Epithelial cell of proximal tubule (primary cell): ENCODE data around the gene N4BP3. TPM values are rescaled to one million over a fixed set of nuclear protein-coding genes. Genes with fewer than 3 reads are reported as not detected.

ENCODE experiments used
- DNase-seq: peaks from one replicate; pipeline ENCODE4 v3.0.0-alpha.2; 2011; ENCODE audit warnings: low read depth
- H3K4me3 ChIP-seq: 2 replicates; pipeline ENCODE4 v1.5.1; 2011; ENCODE audit warnings: low read depth, mild to moderate bottlenecking, low read length
- total RNA-seq: library from RNA; depleted of rRNA; stranded (reverse); fragments of >200 nt; gene quantifications from 2 replicates; pipeline ENCODE4 v1.2.3, GENCODE V29; 2015
- TF ChIP-seq, protein P1 (sequence below): conservative IDR thresholded peaks from 2 replicates; pipeline ENCODE4 v1.5.1; 2012; ENCODE audit warnings: low read depth, mild to moderate bottlenecking, low read length

N4BP3 gene
- total RNA-seq, 1 donor from 2014 or later: 3.1 TPM

DNA sequence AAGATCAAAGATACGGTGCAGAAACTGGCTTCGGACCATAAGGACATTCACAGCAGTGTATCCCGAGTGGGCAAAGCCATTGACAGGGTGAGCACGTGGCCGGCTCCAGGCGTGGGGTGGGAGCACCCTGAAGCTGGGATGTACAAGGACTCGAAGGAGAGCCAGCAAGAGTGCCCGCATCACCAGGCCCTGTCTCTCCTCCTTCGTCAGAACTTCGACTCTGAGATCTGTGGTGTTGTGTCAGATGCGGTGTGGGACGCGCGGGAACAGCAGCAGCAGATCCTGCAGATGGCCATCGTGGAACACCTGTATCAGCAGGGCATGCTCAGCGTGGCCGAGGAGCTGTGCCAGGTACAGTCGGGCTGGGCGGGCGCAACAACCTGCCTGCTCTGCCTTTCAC, 29.3 kb downstream of the N4BP3 start:
- TF ChIP-seq, protein P1, sequence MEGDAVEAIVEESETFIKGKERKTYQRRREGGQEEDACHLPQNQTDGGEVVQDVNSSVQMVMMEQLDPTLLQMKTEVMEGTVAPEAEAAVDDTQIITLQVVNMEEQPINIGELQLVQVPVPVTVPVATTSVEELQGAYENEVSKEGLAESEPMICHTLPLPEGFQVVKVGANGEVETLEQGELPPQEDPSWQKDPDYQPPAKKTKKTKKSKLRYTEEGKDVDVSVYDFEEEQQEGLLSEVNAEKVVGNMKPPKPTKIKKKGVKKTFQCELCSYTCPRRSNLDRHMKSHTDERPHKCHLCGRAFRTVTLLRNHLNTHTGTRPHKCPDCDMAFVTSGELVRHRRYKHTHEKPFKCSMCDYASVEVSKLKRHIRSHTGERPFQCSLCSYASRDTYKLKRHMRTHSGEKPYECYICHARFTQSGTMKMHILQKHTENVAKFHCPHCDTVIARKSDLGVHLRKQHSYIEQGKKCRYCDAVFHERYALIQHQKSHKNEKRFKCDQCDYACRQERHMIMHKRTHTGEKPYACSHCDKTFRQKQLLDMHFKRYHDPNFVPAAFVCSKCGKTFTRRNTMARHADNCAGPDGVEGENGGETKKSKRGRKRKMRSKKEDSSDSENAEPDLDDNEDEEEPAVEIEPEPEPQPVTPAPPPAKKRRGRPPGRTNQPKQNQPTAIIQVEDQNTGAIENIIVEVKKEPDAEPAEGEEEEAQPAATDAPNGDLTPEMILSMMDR: no peak
- H3K4me3 ChIP-seq: no peak overlapping the region
- no peak for DNase-seq

DNA sequence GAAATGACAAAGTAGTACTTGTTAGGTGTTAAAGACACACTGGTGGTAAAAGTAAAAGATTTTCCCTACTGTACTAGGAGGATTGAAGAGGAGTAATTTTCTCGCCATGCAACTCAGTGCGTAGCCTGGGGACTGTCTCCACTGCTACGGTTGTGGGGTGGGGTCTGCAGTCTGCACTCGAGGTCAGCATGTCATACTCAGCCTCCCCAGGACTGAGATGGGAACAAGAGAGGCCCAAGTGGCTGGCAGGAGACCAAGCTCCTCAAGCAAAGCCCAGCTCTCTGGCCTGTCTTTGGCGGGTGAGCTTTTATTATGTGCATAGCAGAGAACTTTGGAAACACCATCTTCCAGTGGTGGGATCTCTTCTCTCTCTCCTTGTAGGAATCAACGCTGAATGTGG, 29.9 kb downstream of the N4BP3 start:
- TF ChIP-seq, protein P1: no peak
- no peak overlapping the region for H3K4me3 ChIP-seq
- no peak for DNase-seq

DNA sequence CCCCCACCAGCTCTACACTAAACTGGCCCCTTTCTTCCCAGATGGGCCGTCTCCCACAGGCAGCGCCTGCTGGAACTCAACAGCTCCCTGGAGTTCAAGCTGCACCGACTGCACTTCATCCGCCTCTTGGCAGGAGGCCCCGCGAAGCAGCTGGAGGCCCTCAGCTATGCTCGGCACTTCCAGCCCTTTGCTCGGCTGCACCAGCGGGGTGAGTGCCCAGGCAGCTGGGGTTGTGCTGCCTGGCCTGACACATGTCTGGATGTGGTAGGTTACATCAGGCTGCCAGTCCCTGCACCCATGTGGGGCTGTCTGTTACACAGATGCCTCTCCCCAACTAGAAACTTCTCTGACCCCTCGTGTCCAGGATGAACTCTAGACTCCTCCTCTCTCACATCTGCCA, 30.6 kb downstream of the N4BP3 start:
- DNase-seq: no peak
- TF ChIP-seq, protein P1: no peak
- no peak overlapping the region for H3K4me3 ChIP-seq

DNA sequence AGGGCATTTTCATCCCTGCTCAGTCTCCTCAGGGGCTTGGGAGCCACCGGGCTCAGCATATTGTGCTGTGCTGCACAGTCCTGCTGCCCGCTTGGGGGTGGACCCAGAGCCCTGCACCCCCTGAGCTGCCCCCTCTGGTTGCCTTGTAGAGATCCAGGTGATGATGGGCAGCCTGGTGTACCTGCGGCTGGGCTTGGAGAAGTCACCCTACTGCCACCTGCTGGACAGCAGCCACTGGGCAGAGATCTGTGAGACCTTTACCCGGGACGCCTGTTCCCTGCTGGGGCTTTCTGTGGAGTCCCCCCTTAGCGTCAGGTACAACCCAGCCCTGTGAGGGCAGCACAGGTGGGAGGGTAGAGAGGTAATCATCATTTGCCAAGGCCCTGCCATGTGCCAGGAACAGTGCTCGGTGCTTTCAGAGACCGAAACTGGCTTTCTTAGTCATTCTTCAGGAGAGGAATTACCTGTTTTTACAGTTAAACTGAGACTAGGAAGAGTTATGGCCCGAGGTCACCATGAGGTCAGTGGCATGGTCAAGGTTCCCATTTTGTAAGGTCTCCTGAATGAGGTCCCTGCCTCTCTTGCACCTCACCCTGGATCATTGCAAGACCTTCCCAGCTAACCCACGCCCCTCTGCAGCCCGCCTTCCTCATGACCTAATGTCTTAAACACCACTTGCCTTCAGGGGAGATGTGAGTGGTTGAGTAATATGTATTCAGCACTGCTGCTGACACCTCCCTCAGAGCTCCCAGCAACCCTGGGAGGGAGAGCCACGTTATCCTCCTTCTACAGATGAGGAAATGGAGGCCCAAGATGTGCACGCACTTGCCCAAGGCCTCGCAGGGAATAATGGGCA, 32.9 kb downstream of the N4BP3 start:
- no peak overlapping the region for H3K4me3 ChIP-seq
- TF ChIP-seq, protein P1: peak; percentile 85
- no peak for DNase-seq

DNA sequence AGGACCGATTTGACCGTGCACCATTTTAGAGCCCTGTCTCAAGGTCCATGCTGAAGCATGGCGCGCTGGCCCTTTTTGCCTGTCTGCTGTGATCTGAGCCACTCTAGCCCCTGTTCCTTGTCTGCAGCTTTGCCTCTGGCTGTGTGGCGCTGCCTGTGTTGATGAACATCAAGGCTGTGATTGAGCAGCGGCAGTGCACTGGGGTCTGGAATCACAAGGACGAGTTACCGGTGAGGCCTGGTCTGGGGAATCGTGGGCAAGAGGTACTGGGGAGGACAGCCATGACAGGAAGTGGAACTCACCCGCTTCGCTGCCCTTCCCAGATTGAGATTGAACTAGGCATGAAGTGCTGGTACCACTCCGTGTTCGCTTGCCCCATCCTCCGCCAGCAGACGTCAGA, 34.1 kb downstream of the N4BP3 start:
- TF ChIP-seq, protein P1: no peak
- H3K4me3 ChIP-seq: no peak overlapping the region
- no peak for DNase-seq

DNA sequence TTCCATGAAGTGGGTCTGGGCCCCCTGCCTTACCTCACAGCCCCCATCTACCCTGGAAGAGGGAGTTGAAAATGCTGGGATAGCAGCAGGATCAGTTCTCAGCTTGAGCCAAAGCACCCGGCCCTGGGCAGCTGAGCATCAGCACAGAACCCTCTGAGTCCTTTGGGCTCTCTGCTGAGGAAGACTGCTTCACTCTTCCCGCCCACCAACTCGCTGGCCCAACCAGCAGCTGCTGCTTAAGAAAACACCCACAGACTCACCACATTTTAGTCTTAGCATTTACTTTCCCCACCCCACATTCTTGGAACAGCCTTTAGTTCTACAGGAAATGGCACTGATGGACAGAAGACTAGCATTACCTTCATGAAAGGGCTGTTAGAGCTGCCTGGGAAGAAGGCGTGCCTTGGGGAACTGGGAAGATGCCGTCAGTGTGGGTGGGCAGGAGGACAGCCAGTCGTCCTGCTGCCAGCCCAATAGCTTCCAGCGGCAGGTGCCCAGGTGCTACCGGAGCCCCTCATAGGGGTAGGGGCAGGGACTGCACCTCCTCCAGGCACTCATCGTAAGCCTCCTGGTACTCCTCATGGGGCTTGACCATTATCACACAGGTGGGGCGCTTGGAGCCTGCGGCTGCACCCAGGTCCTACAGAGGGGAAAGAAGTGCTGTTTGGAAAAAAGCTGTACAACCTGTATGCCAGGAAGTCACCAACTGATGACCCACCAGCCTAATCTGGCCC, 36.0 kb downstream of the N4BP3 start:
- TF ChIP-seq, protein P1: no peak
- no peak for DNase-seq
- no peak overlapping the region for H3K4me3 ChIP-seq
